ENCODE data around the gene LRRTM3.

LRRTM3 gene

DNA sequence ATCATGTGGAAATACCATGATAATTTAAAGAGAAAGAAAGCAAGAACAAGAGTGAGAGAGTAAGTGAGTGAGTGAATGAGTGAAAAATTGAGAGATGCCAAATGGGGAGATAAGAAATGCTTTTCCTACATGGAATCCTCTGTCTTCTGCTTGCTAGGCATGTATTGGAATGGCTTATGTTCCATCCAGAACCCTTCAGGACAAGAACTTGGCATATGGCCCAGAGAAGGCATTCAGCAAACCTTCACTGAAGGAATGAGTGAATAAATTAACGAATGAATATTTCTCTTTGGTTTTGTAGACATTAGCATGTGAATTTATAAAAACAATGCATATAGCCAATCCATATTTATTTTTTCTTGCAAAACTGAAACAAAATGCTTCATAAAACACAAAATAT, 162.2 kb downstream of the LRRTM3 start:
- DNase-seq (ENCODE audit: insufficient read length) (no peak), FAIRE-seq (no peak)
- TF ChIP-seq TAF1 (IDR thresholded peaks at IDR 0.05; ENCODE audit: borderline replicate concordance, low read depth, low read length) (no peak), POLR2AphosphoS5 (IDR thresholded peaks at IDR 0.05; ENCODE audit: low read depth, low read length) (no peak), POLR2A (IDR thresholded peaks at IDR 0.05; ENCODE audit: low read depth, low read length) (no peak)

- DNase-seq (ENCODE audit: insufficient read length) = no peak
- TF ChIP-seq TAF1 (IDR thresholded peaks at IDR 0.05; ENCODE audit: borderline replicate concordance, low read depth, low read length) (no peak), POLR2AphosphoS5 (IDR thresholded peaks at IDR 0.05; ENCODE audit: low read depth, low read length) (no peak), POLR2A (IDR thresholded peaks at IDR 0.05; ENCODE audit: low read depth, low read length) (no peak)
- no peak for FAIRE-seq
Observed at GRCh38 chr10:67095531-67095930, 169.7 kb downstream of the LRRTM3 start.

GRCh38 chr10:67098461-67098860, 172.6 kb downstream of the LRRTM3 start:
- FAIRE-seq (no peak), DNase-seq (ENCODE audit: insufficient read length) (no peak)
- TF ChIP-seq POLR2A (IDR thresholded peaks at IDR 0.05; ENCODE audit: low read depth, low read length) = no peak
- TF ChIP-seq TAF1 (IDR thresholded peaks at IDR 0.05; ENCODE audit: borderline replicate concordance, low read depth, low read length) = no peak
- TF ChIP-seq POLR2AphosphoS5 (IDR thresholded peaks at IDR 0.05; ENCODE audit: low read depth, low read length) = no peak

DNA sequence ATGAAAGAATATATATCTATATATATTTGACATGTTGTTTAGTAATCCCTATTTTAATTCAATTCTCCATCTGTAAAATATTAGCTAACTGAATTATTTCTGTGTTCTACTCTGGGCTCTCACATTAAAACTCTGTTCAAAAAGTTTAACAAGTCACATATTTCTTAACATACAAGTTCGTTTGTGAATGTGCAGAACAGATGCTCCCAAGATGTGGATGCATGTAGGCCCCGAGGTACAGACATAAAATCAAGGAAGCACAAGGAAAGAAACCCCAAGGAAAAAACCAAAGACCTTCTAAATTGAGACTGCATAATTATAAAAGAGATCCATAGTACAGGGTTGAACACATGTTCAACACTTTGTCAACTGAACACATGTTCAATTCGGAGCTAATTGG, 175.1 kb downstream of the LRRTM3 start:
- DNase-seq (ENCODE audit: insufficient read length) (no peak), FAIRE-seq (no peak)
- TF ChIP-seq POLR2A (IDR thresholded peaks at IDR 0.05; ENCODE audit: low read depth, low read length) = no peak
- TF ChIP-seq TAF1 (IDR thresholded peaks at IDR 0.05; ENCODE audit: borderline replicate concordance, low read depth, low read length) = no peak
- TF ChIP-seq POLR2AphosphoS5 (IDR thresholded peaks at IDR 0.05; ENCODE audit: low read depth, low read length) = no peak

GRCh38 chr10:67107670-67108069, 181.8 kb downstream of the LRRTM3 start:
- no peak for TF ChIP-seq TAF1 (IDR thresholded peaks at IDR 0.05; ENCODE audit: borderline replicate concordance, low read depth, low read length)
- no peak for TF ChIP-seq POLR2A (IDR thresholded peaks at IDR 0.05; ENCODE audit: low read depth, low read length)
- no peak for TF ChIP-seq POLR2AphosphoS5 (IDR thresholded peaks at IDR 0.05; ENCODE audit: low read depth, low read length)
- no peak for DNase-seq (ENCODE audit: insufficient read length)

GRCh38 chr10:67110286-67110685, 184.4 kb downstream of the LRRTM3 start:
- DNase-seq (ENCODE audit: insufficient read length) (no peak), FAIRE-seq (no peak)

More at GRCh38 chr10:67107670-67108069, 181.8 kb downstream of the LRRTM3 start:
- FAIRE-seq = no peak

GRCh38 chr10:67112765-67113164, 186.9 kb downstream of the LRRTM3 start:
- TF ChIP-seq POLR2AphosphoS5 (IDR thresholded peaks at IDR 0.05; ENCODE audit: low read depth, low read length) = no peak
- TF ChIP-seq POLR2A (IDR thresholded peaks at IDR 0.05; ENCODE audit: low read depth, low read length) = no peak
- no peak for TF ChIP-seq TAF1 (IDR thresholded peaks at IDR 0.05; ENCODE audit: borderline replicate concordance, low read depth, low read length)
- DNase-seq (ENCODE audit: insufficient read length) (no peak), FAIRE-seq (no peak)

More at GRCh38 chr10:67110286-67110685, 184.4 kb downstream of the LRRTM3 start:
- TF ChIP-seq POLR2AphosphoS5 (IDR thresholded peaks at IDR 0.05; ENCODE audit: low read depth, low read length) = no peak
- TF ChIP-seq POLR2A (IDR thresholded peaks at IDR 0.05; ENCODE audit: low read depth, low read length) = no peak
- no peak for TF ChIP-seq TAF1 (IDR thresholded peaks at IDR 0.05; ENCODE audit: borderline replicate concordance, low read depth, low read length)

- TF ChIP-seq POLR2A (IDR thresholded peaks at IDR 0.05; ENCODE audit: low read depth, low read length) (no peak), POLR2AphosphoS5 (IDR thresholded peaks at IDR 0.05; ENCODE audit: low read depth, low read length) (no peak), TAF1 (IDR thresholded peaks at IDR 0.05; ENCODE audit: borderline replicate concordance, low read depth, low read length) (no peak)
- DNase-seq (ENCODE audit: insufficient read length) (no peak), FAIRE-seq (no peak)
Observed at GRCh38 chr10:67114945-67115344, 189.1 kb downstream of the LRRTM3 start.

DNA sequence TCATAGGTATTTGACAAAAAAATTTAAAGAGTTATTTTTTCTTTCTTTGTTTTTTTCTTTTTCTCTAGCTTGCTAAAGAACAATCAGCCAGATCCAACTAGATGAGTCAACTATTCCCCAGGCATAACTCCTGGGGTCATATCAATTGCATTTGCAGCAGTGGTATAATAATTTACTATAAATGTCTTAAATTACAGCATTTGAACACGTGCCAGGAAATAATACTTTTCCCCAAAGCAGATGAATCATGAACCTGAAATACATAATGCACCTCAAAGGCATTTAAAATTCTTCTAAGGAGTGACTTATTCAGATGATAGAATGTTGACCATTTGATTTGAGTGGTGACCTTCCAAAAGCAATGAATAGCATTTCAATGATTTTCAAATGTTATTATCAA, 190.1 kb downstream of the LRRTM3 start:
- no peak for FAIRE-seq
- no peak for DNase-seq (ENCODE audit: insufficient read length)
- no peak for TF ChIP-seq POLR2A (IDR thresholded peaks at IDR 0.05; ENCODE audit: low read depth, low read length)
- no peak for TF ChIP-seq POLR2AphosphoS5 (IDR thresholded peaks at IDR 0.05; ENCODE audit: low read depth, low read length)
- TF ChIP-seq TAF1 (IDR thresholded peaks at IDR 0.05; ENCODE audit: borderline replicate concordance, low read depth, low read length) = no peak

DNA sequence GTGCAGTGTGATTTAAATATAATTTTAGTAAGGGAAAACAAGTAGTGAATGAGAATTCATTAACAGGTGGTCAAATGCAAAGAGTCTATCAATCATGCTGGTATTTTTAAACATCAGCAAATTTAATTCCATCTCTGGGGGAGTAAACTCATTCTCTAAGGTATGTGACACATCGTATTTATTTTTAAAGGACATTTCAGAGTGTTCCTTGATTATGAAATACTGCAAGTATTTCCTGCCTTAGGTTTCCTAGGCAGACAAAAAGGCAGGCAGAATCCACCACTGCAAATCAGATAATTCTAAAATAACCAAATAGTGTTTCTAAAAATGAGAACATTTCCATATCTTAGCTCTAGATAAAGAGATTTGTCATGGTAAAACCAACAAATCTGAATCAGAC, 193.8 kb downstream of the LRRTM3 start:
- no peak for TF ChIP-seq POLR2A (IDR thresholded peaks at IDR 0.05; ENCODE audit: low read depth, low read length)
- no peak for TF ChIP-seq POLR2AphosphoS5 (IDR thresholded peaks at IDR 0.05; ENCODE audit: low read depth, low read length)
- no peak for TF ChIP-seq TAF1 (IDR thresholded peaks at IDR 0.05; ENCODE audit: borderline replicate concordance, low read depth, low read length)
- FAIRE-seq = no peak
- DNase-seq (ENCODE audit: insufficient read length) = no peak

DNA sequence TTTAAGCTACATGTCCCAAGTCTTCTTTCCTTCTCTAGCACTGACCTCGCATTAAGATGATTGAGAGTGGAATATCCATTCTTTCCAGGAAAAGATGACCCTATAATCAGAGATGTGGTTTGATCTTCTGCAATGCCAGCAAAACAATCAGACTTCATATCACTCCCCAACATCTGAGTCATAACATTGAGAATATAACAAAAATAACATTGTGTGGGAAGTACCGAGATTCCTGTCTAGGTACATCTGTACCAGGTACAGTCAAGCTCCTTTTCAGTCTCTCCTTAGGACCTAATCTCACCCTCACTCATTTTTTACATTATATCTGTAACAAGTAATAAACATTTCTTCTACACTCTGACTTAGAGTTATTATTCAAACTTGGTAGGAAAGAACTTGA, 201.6 kb downstream of the LRRTM3 start:
- TF ChIP-seq TAF1 (IDR thresholded peaks at IDR 0.05; ENCODE audit: borderline replicate concordance, low read depth, low read length) (no peak), POLR2AphosphoS5 (IDR thresholded peaks at IDR 0.05; ENCODE audit: low read depth, low read length) (no peak), POLR2A (IDR thresholded peaks at IDR 0.05; ENCODE audit: low read depth, low read length) (no peak)
- DNase-seq (ENCODE audit: insufficient read length) = no peak
- no peak for FAIRE-seq

- no peak for FAIRE-seq
- no peak for DNase-seq (ENCODE audit: insufficient read length)
- no peak for TF ChIP-seq POLR2A (IDR thresholded peaks at IDR 0.05; ENCODE audit: low read depth, low read length)
- no peak for TF ChIP-seq POLR2AphosphoS5 (IDR thresholded peaks at IDR 0.05; ENCODE audit: low read depth, low read length)
- TF ChIP-seq TAF1 (IDR thresholded peaks at IDR 0.05; ENCODE audit: borderline replicate concordance, low read depth, low read length) = no peak
Observed at GRCh38 chr10:67140641-67141040, 214.8 kb downstream of the LRRTM3 start.

DNA sequence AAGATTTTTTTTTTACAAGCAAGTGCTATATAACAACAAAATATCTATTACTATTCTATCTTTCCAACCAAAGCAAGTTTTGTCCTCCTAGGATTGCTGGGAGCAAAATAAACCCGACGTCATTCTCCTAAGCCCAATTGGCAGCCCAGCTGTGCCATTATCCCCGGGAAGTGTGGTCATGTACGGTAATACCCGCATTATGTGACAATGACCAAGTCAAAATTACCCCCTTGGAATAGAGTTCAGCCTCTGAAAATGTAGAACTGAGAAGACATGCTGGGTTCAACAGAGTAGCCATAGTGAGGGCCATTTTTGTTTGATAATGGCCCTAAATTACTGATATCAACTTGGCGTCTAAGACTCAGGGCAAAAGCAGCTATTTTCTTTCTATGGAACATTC, 215.5 kb downstream of the LRRTM3 start:
- FAIRE-seq (no peak), DNase-seq (ENCODE audit: insufficient read length) (no peak)
- TF ChIP-seq POLR2AphosphoS5 (IDR thresholded peaks at IDR 0.05; ENCODE audit: low read depth, low read length) (no peak), POLR2A (IDR thresholded peaks at IDR 0.05; ENCODE audit: low read depth, low read length) (no peak), TAF1 (IDR thresholded peaks at IDR 0.05; ENCODE audit: borderline replicate concordance, low read depth, low read length) (no peak)

Measured in GM12892 (cell line).